Medulla oblongata (tissue), 1 donor: ENCODE data around the gene VCY1B.
"Not testable (repeated sequence)": the region's sequence is repeated elsewhere in the genome, so short reads cannot be mapped to it uniquely, and the experiment has no call there.

ENCODE experiments used
- DNase-seq: peaks from one replicate; pipeline ENCODE4 v3.0.0-alpha.2; 2015; ENCODE audit errors: extremely low spot score

The VCY1B gene

GRCh38 chrY:14055927-14056326, at the start of gene VCY1B:
VCY1B (plus strand) TSS chrY:14056227; CDS start chrY:14056290, 63 bp downstream.
- DNase-seq = not testable (repeated sequence)

- not testable (repeated sequence) for DNase-seq
Measured at GRCh38 chrY:14011916-14012315, 44.1 kb upstream of the VCY1B start.

GRCh38 chrY:14030395-14030794, 25.6 kb upstream of the VCY1B start:
- not testable (repeated sequence) for DNase-seq

- no peak for DNase-seq
Measured at GRCh38 chrY:14085877-14086276, 29.9 kb downstream of the VCY1B start.
